Esophagus squamous epithelium (tissue), 4 donors: ENCODE results near the gene PPP2R5C.

Experiments
- POLR2A ChIP-seq, 4 donors: fragments of 450-650 bp; IDR thresholded peaks; one replicate each; pipeline ENCODE4 v1.6.1; 2017; ENCODE audit warnings: antibody characterized with exemption in 4 of 4, mild to moderate bottlenecking in 4 of 4, moderate library complexity in 3 of 4
- TF ChIP-seq, protein P1 (sequence below), 6 experiments: fragments of 450-650 bp in 4 of 6; fragments of 200-600 bp in 2 of 6; sonication (generic) in 2 of 6; IDR thresholded peaks; one replicate each; pipeline ENCODE4 v1.5.1; 2016 to 2019; ENCODE audit warnings: antibody characterized with exemption in 6 of 6, mild to moderate bottlenecking in 4 of 6, moderate library complexity in 4 of 6

GRCh38 chr14:101808020-101808641, 46.6 kb downstream of the PPP2R5C start:
- TF ChIP-seq, protein P1, sequence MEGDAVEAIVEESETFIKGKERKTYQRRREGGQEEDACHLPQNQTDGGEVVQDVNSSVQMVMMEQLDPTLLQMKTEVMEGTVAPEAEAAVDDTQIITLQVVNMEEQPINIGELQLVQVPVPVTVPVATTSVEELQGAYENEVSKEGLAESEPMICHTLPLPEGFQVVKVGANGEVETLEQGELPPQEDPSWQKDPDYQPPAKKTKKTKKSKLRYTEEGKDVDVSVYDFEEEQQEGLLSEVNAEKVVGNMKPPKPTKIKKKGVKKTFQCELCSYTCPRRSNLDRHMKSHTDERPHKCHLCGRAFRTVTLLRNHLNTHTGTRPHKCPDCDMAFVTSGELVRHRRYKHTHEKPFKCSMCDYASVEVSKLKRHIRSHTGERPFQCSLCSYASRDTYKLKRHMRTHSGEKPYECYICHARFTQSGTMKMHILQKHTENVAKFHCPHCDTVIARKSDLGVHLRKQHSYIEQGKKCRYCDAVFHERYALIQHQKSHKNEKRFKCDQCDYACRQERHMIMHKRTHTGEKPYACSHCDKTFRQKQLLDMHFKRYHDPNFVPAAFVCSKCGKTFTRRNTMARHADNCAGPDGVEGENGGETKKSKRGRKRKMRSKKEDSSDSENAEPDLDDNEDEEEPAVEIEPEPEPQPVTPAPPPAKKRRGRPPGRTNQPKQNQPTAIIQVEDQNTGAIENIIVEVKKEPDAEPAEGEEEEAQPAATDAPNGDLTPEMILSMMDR (IDR thresholded peaks at IDR 0.05), result no peak
- TF ChIP-seq POLR2A (IDR thresholded peaks at IDR 0.05), result no peak
